Measurements from ENCODE around the gene USP7. TPM values are rescaled to one million over a fixed set of nuclear protein-coding genes. Genes with fewer than 3 reads are reported as not detected.

Gene USP7
- polyA plus RNA-seq, 1 of the 3 experiments (the other 2 are of a cell fraction): 8.6 TPM

DNA sequence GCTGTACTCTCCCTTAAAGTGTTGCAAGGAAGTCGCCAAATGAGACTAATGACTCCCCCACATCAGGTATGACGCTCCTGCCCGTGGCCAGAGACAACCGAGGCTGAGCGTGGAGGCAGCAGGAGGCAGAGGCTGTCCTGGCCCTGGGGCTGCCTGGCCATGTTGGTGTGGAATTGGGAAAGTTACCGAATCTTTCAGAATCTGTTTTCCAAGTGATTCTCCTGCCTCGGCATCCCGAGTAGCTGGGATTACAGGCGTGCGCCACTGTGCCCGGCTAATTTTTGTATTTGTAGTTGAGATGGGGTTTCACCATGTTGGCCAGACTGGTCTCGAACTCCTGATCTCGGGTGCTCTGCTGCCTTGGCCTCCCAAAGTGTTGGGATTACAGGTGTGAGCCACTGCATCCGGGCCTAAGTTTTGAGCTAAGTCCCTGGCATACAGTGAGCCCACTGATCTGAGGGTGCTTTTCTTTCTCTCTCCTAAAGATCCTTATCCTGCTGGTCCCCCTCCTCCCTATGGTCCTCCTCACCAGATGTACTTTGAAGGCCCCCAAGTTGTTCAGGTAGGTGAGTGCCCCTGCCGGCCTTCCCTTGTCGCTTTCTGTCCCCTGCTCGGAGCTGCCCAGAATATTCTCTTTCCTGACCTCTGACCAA, 80.9 kb downstream of the USP7 start:
- WGBS (ENCODE audit: low lambda C conversion rate): 89% methylated on average over 17 of the region's 17 CpGs
- POLR2A ChIA-PET: no interaction called here

More for the DNA sequence above, 80.9 kb downstream of the USP7 start:
- TF ChIP-seq, protein P1, sequence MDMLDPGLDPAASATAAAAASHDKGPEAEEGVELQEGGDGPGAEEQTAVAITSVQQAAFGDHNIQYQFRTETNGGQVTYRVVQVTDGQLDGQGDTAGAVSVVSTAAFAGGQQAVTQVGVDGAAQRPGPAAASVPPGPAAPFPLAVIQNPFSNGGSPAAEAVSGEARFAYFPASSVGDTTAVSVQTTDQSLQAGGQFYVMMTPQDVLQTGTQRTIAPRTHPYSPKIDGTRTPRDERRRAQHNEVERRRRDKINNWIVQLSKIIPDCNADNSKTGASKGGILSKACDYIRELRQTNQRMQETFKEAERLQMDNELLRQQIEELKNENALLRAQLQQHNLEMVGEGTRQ (IDR thresholded peaks at IDR 0.05; ENCODE audit: borderline replicate concordance, low read depth, low read length): no peak
- TF ChIP-seq MXI1 (IDR thresholded peaks at IDR 0.05; ENCODE audit: low read depth, low read length) (no peak), TAF1 (IDR thresholded peaks at IDR 0.05; ENCODE audit: borderline replicate concordance, low read depth, low read length) (no peak), EP300 (IDR thresholded peaks at IDR 0.05; ENCODE audit: borderline replicate concordance in 1 of 2, low read depth in 1 of 2, low read length in 1 of 2) (no peak), RXRA (IDR thresholded peaks at IDR 0.05; ENCODE audit: borderline replicate concordance, low read depth) (no peak), SMC3 (IDR thresholded peaks at IDR 0.05; ENCODE audit: low read depth, low read length) (no peak), MEF2A (IDR thresholded peaks at IDR 0.05; ENCODE audit: borderline replicate concordance, low read depth) (no peak), SIN3A (IDR thresholded peaks at IDR 0.05; ENCODE audit: borderline replicate concordance, low read depth, low read length) (no peak), RFX5 (IDR thresholded peaks at IDR 0.05; ENCODE audit: low read length) (no peak), FOXJ3 (CRISPR knock-in tag; IDR thresholded peaks at IDR 0.05) (no peak), POLR2AphosphoS5 (IDR thresholded peaks at IDR 0.05; ENCODE audit: low read depth, low read length) (no peak)
- TF ChIP-seq, protein P2, sequence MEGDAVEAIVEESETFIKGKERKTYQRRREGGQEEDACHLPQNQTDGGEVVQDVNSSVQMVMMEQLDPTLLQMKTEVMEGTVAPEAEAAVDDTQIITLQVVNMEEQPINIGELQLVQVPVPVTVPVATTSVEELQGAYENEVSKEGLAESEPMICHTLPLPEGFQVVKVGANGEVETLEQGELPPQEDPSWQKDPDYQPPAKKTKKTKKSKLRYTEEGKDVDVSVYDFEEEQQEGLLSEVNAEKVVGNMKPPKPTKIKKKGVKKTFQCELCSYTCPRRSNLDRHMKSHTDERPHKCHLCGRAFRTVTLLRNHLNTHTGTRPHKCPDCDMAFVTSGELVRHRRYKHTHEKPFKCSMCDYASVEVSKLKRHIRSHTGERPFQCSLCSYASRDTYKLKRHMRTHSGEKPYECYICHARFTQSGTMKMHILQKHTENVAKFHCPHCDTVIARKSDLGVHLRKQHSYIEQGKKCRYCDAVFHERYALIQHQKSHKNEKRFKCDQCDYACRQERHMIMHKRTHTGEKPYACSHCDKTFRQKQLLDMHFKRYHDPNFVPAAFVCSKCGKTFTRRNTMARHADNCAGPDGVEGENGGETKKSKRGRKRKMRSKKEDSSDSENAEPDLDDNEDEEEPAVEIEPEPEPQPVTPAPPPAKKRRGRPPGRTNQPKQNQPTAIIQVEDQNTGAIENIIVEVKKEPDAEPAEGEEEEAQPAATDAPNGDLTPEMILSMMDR (IDR thresholded peaks at IDR 0.05): no peak
- TF ChIP-seq, protein P3, sequence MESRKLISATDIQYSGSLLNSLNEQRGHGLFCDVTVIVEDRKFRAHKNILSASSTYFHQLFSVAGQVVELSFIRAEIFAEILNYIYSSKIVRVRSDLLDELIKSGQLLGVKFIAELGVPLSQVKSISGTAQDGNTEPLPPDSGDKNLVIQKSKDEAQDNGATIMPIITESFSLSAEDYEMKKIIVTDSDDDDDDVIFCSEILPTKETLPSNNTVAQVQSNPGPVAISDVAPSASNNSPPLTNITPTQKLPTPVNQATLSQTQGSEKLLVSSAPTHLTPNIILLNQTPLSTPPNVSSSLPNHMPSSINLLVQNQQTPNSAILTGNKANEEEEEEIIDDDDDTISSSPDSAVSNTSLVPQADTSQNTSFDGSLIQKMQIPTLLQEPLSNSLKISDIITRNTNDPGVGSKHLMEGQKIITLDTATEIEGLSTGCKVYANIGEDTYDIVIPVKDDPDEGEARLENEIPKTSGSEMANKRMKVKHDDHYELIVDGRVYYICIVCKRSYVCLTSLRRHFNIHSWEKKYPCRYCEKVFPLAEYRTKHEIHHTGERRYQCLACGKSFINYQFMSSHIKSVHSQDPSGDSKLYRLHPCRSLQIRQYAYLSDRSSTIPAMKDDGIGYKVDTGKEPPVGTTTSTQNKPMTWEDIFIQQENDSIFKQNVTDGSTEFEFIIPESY (IDR thresholded peaks at IDR 0.05; ENCODE audit: borderline replicate concordance, low read depth): no peak
- TF ChIP-seq, protein P4, sequence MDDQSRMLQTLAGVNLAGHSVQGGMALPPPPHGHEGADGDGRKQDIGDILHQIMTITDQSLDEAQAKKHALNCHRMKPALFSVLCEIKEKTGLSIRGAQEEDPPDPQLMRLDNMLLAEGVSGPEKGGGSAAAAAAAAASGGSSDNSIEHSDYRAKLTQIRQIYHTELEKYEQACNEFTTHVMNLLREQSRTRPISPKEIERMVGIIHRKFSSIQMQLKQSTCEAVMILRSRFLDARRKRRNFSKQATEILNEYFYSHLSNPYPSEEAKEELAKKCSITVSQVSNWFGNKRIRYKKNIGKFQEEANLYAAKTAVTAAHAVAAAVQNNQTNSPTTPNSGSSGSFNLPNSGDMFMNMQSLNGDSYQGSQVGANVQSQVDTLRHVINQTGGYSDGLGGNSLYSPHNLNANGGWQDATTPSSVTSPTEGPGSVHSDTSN (IDR thresholded peaks at IDR 0.05): no peak
- TF ChIP-seq, protein P5, sequence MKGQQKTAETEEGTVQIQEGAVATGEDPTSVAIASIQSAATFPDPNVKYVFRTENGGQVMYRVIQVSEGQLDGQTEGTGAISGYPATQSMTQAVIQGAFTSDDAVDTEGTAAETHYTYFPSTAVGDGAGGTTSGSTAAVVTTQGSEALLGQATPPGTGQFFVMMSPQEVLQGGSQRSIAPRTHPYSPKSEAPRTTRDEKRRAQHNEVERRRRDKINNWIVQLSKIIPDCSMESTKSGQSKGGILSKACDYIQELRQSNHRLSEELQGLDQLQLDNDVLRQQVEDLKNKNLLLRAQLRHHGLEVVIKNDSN (IDR thresholded peaks at IDR 0.05; ENCODE audit: borderline replicate concordance, low read depth): no peak
- Histone ChIP-seq H3K4me2 (no peak overlapping the region), H3K79me2 (ENCODE audit: insufficient read depth) (no peaks in the 10 kb centered on the region), H3K27ac (ENCODE audit: low read depth in 2 of 2, low read length in 1 of 2) (no peak overlapping the region), H3K9ac (no peak overlapping the region), H3K9me2 (no peaks in the 10 kb centered on the region), H3K9me3 (no peaks in the 10 kb centered on the region), H3F3A (replicated peaks; ENCODE audit: insufficient read depth) (peaks cover 6% of the 10 kb centered on the region), H3K4me3 (ENCODE audit: low read depth in 2 of 2, low read length in 1 of 2) (no peak overlapping the region), H3K4me1 (ENCODE audit: control insufficient read depth in 1 of 2, insufficient read depth in 2 of 2, low read depth in 1 of 2, low read length in 1 of 2) (peaks cover 12 to 22% of the 10 kb centered on the region in 2 experiments; a peak in 2 of 4 replicates), H2AFZ (ENCODE audit: low read depth) (no peak overlapping the region), H4K20me1 (ENCODE audit: insufficient read depth) (0 out of 2 replicates have a peak, but pooled peaks cover 12% of the 10 kb centered on the region), H3K36me3 (replicated peaks in 1 of 2; ENCODE audit: control insufficient read depth in 1 of 2, insufficient read depth in 2 of 2, low read length in 1 of 2) (peaks cover 0 to 5% of the 10 kb centered on the region in 2 experiments), H3K27me3 (ENCODE audit: insufficient read depth) (no peaks in the 10 kb centered on the region)
- CTCF ChIA-PET: interaction anchor here (0.6 to 7.5 kb wide), 8 partner anchors 9 to 315 kb away, joined by 3 to 71 read pairs (median 6); partner anchors contain the start of gene CARHSP1
- no peak for DNase-seq
